Right hindlimb (tissue), 1 donor: ENCODE measurements around the gene GRAMD4.

Experiments
- DNase-seq: peaks from one replicate; pipeline ENCODE4 v3.0.0-alpha.2; 2018

Gene GRAMD4, protein sequence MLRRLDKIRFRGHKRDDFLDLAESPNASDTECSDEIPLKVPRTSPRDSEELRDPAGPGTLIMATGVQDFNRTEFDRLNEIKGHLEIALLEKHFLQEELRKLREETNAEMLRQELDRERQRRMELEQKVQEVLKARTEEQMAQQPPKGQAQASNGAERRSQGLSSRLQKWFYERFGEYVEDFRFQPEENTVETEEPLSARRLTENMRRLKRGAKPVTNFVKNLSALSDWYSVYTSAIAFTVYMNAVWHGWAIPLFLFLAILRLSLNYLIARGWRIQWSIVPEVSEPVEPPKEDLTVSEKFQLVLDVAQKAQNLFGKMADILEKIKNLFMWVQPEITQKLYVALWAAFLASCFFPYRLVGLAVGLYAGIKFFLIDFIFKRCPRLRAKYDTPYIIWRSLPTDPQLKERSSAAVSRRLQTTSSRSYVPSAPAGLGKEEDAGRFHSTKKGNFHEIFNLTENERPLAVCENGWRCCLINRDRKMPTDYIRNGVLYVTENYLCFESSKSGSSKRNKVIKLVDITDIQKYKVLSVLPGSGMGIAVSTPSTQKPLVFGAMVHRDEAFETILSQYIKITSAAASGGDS

DNA sequence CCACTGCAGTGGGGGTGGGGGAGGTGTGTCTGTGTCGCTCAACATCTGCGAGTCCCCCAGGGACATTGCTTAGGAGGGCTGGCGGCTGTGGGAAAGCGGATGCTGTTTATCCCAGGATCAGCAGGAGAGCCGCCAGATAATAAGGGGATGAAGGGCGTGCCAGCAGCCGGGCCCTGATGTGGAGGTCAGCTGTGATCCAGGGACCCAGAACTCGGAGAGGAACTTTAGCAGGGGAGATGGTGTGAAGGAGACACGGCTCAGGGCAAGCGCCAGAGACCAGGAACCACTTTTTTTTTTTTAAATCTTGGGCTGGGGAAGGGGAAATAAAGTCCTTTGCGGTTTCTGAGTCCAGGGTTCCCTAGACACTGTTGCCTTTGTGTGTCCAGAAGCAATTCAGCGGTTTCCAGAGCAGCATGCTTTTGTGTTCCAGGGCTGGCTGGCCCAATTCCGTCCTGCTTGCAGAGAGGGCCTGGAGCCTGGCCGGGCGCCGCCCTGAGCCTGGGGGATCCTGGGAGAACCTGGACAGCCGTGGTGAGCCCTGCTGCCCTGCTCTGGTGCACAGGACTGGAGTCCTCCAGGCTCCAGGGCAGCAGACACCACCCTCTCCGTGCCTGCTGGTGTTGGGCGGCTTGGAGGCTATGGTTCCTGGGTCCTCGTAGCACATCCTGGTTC is at the start of gene GRAMD4:
GRAMD4 (plus strand) TSS at position 557 of the 672 bp plus-strand sequence. CDS start 6,414 bp downstream, outside the sequence.
- peak; percentile 72 for DNase-seq

DNA sequence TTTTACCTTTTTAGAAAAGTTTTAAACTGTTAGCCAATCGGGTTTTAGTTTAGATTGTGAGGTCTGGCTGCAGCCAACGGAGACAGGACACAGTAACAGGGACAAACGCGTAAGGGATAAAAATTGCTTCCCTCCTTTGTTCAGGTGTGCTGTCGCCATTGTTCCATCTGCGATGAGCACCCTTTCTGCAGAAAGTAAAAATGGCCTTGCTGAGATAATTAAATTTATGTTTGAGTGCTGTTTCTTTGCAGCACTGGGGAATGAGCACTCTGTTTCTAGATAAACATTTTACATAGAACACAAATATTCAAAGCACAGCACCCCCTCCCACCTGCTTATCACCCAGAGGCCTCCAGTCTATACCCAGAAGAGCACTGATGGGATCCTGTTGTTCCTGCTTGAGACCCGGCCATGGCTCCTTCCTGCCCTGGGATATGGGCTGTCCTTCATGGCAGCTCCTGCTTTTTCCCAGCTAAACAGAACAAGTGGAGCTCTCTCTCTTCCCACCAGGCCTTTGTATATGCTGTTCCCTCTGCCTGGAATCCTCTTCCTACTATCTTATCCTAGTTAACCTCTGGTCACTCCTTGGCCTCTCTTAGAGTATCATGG is 48.4 kb upstream of the GRAMD4 start:
- no peak for DNase-seq

DNA sequence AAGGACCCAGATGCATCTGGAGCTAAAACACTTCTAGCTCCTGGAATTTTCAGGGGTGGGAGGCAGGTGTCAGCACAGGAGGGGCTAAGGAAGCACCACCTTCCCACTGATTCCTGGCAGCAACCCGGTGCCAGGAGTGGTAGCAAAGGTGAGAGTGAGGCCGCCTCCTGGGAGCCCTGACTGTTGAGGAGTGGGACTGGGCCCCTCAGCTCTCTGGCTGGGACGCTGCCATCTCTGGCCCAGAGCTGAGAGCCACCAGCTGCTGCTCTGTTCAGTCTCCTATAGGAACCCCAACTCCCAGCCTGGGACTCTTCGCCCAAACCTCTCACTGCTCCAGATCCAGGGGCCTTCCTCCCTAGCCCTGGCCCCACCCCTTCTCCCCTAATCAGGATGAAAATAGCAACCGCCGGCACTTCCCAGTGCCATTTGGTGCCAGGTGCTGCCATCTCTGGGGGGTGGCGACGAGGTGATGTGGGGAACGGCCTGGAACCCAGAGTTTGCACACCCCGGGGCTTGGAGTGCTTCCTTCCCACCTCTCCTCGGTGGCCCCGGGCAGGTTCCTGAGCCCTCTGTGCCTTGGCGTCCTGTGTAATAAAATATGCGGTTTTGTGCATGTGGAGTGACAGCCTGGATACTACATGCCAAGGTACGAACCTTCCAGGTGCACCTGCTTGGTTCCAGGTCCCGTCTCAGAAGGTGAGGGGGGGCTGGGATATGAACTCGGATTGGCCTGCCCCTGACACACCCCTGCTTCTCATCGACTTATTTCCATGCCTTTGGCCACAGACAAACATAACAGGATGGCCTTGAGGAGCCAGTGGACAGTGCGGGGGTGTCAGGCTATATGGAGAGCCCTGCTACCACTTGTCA is 47.0 kb upstream of the GRAMD4 start:
- DNase-seq = peak; percentile 14

DNA sequence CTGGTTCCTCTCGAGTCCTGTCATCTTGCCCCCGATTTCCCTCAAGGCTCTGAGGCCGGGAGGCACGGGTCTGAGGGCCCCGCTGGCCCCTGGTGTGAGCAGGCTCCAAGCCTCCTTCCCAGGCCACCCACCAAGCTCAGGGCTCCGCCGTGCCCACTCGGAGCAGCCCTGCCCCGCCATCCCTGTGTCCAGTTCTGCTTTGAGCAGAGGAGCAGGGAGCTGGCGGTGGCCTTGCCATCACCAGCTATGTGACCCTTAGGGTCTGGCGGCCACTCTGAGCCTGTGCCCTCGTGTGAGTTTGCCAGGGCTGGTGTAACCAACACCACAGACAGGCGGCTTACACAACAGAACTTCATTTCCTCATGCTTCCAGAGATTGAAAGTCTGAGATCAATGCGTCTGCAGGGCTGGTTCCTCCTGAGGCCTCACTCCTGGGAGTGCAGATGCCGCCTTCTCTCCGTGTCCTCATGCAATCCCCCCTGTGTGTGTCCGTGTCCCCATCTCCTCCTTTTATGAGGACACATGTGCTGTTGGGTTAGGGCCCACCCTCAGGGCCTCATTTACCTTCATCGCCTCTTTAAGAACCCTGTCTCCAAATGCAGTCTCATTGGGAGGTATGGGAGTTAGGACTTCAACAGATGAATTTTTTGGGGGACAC is 46.3 kb upstream of the GRAMD4 start:
- no peak for DNase-seq

DNA sequence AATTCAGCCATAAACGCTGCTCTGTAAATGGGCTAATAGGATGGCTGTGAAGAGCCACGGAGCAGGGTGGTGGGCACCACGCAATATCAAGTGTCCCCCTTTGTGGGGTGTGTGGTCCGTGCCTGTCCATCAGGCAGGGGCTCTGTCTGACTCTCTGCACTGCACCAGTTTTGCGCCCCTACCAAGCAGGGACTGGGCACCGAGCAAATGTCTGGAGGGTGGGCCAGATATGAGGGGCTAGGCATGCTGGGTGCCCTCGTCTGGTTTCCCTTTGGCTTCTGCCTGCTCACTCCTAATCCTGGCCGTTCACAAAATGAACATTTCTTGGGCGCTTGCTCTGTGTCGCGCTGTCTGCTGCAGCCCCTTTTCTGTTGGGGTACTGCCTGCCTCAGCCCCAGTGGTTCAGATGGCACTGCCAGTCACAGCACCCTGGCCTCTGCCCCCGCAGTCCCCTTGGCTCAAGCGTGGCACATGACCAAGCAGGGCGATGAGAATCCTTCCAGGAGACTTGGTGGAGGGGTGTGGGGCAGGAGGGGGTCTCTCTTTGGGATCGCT is 45.7 kb upstream of the GRAMD4 start:
- DNase-seq = no peak

DNA sequence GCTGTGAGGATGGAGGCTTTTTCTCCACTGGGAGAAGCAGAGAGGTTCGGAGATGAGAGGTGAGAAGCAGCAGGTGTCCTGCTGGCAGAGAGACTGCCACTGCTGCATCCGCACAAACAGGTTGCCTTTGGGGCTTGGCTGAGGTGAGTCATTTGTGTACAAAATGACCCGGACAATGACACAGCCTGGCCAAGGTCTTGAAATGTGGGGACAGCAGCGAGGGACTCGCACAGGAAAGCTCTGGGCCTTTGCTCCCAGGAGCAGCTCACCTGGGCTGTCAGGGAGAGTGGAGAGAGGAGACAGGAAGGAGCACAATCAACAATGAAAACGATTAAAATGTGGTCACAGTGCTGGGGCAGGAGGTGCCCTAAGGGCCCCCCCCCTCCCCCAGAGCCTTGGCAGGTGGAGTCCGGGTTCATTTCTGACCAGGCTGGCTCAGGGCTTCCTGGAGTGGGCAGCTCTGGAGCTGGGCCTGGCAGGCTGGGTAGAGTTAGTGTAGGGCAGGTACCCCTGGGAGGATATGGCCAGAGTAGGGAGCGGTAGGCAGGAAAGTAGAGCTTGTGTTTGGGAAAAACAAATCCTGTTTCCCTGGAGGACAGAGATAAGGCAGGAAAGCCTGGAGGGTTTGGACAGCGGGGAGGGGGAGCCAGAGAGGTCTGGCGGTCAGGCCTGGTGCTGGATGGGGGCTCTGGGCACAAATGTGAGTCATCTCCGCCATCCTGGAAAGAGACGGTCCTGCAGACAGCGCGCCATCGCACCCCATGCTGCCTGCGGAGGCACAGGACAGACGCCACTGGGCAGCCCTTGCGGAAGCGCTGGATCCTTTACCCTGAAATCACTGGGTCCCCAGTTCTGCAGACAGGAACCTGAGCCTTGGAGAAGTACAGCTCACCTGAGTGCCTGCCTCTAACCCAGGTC is 44.9 kb upstream of the GRAMD4 start:
- peak; percentile 21 for DNase-seq

DNA sequence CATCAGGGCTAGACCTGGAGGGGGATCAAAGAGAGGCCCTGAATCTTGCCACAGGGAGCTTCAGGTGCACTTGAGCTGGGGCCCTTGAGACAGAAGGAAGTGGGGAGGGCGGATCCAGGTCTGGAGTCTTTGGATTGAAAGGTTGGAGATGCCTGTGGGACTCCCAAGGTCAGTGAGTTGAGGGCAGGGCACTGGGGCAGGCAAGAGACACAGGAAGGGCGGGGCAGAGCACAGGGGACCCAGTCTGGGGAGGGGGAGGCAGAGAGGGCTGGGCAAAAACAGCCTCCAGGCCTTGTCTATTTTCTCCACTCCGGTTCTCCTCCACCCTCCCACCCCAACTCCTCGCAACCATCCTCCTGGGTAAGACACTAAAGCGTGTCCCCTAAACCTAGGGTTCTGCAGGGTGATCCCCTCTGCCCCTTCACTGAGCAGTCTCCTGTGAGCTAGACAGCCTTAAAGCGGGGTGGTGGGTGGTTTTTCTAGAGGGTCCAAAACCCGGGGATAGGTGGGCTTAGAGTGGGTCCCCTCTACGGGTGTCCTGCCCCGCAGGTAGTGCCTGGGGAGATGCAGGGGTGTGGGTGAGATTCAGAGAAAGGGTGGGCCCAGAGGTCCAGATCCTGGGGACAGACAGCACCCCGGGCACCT is 44.2 kb upstream of the GRAMD4 start:
- DNase-seq = peak; percentile 16

DNA sequence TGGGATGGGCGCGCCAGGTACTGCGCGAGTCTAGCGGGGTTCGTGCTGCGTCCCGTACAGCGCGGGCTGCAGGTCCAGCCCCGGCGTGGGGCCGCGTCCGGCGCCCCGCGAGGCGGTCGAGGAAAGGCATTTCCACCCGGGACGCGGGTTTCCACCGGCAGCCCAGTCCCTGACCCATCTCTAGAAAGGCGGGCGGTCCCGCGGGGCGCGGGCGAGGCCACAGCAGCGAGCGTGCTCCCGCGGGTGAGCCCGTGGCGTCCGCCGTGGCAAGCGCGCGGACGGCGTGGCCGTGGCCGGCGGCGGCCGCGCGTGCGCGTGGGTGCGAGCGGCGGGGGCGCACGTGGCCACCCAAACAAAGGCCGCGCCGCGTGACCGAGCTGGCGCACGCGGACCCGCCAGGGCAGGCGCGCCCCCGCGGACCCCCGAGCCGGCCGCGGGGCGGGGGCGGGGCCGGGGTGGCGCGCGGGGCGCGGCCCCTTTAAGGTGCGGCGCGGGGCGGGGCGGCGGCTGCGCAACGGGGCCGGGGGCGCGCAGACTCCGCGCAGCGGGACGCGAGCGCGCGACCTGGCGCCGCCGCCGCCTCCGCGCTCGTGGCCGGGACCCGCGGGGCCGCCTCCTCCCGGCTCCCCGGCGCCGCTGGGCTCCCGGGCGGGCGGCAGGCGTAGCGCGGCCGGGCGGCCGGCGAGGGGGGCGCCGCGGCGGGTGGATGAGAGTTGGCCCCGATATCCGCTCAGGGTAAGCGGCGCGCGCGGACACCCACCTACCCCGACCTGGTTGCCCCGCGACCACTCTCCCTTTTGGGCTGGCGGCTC is 43.4 kb upstream of the GRAMD4 start:
- no peak for DNase-seq

DNA sequence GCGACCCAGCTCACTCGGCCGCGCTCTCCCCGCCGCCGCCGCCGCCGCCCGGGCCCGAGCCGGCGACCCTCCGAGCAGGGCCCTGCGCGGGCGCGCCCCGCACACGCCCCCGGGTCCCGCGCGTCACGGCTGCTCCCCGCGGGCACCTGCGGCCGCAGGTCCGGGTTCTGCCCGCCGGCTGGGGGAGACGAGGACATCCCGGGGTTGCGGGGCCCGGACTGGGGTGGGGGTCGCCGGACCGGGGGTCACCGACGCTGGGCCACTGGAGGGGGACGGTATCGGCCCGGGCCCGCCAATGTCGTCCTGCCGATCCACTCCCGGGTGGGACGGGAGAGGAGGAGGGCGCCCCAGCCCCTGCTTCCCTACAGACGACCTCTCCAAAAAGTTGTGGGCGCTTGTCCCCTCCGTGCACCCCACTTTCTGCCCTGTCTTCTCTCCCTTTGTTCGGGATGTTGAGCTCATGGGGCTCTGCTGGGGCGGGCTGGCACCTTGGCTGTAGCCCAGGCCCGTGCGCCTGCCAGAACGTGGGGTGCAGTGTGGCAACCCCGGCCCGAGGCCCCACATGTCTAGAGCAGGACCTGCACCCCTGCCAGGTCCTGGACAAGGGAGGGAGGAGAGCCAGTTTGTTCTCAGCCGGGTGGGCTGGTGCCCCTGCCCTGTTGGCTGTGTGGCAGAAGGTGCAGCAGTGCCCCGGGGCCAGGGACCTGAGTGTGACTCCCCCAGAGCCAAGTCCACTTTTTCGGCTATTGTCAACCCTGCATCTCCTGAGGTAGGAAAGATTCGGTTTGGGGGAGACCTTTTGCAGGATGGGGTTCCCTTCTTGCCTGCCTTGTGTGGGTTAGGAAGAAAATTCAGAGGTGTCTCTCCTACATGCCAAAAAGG is 42.6 kb upstream of the GRAMD4 start:
- no peak for DNase-seq

DNA sequence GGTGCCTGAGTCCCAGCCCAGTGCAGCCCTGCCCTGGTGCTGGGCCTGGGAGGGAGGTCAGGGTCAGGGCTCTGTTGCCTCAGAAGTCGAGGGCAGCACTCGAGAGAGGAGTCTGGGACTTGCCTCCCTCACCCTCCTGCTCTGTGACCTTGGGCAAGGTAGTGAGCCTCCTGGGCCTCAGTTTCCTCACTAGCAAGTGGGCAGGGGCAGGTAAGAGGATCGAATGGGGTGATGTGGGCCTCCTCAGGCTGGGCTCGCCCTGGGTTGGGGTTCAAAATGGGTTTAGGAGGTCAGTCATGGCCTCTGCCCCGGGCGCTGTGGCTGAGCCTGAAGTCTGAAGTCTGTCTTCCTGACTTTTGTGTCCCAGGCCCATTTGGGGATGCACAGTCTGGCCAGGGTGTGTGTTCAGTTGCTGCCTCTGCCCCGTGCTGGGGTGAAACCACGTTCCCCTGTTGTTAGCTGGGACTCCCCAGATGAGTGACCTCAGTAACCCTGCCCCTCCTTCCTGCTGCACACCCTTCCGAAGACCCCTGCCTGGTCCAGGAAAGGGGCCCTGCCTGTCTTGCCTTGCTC is 41.8 kb upstream of the GRAMD4 start:
- peak; percentile 24 for DNase-seq

DNA sequence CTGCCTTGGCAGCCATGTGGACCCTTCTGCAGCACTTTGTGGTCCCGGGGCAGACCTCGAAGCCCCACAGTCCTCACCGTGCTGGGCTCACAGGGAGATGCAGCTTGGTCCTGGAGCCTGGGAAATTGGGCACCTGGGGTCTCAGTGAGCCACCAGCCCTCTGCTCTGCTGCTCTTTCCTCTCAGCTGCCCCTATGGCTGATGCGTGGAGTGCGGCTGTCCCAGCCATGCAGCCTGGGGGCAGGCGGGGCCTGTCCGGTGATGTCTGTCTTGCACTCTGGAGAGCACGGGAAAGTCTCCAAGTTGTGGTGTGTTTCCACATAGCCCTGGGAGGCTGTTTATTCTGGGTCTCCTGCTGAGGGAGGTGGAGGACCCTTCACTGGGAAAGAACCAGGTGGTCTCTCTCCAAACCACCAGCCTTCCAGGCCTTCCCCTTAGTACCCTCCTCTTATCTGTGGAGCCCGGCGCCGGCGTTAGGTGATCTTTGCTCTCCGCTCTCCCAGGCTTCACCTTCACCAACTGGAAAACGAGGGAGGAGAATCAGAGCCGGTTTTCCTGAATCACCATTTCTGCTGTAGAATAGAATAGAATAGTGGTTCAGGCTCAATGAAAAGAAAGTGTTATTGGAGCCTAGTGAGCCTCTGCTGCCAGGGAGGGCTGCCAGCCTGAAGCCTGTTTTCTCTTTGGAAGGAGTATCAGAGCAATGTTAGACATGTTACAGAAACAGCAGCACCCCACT is 41.2 kb upstream of the GRAMD4 start:
- peak; percentile 42 for DNase-seq

DNA sequence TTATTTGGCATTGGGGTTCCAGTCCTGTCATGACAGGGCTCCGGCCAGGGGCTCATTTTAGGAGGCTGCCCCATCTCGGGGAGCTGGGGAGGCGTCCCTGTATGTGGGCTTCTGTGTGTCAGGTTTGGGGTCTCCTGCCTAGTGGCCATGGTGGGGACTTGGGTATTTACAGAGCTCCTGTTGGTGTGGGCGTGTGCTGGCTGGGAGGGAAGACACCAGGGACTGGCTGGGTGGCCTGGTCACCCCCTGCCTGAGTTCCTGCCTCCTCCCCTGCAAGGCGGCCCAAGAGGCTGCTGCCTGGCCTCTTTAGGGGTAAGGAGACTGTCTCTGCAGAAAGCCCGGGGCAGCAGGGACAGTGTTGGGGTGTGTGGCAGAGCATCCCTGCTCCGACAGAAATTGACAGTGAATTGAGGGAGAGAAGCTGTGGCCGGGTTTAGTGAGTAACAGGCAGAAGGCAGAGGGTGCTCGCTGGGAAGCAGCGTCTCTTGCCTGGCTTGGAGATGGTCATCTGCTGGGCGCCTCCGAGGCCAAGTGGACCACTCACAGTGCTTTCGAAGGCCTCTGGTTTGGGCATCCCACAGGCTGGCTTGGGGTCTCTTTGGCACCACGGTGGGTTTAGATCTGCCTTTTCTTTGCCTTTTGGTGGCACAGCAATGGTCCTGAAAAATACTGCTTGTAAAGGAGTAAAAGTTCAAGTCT is 40.3 kb upstream of the GRAMD4 start:
- peak; percentile 19 for DNase-seq

DNA sequence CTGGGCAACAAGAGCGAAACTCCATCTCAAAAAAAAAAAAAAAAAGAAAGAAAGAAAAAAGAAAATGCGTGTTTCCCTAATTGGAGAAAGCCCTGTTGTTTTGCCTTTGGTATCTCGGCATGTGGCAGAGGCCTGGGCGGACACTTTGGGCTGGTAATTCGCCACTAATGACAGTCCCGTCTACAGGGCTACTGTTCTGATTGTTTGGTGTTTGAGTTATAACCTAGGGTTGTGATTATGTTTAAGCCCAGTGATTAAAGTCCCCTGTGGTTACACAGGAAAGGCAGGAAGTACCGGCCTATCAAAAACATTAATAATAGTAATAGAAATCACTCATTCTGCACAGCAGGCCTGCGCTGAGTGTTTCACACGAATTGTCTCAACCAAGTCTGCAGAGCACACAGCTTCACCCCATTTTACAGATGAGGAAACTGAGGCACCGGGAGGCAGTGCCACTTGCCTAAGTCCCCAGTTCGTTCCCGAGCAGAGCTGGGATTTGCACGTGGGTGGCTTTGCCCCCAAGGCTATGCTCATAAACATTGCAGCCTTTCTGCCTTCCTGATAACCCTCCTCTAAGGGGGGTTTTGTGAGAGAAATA is 39.1 kb upstream of the GRAMD4 start:
- no peak for DNase-seq

DNA sequence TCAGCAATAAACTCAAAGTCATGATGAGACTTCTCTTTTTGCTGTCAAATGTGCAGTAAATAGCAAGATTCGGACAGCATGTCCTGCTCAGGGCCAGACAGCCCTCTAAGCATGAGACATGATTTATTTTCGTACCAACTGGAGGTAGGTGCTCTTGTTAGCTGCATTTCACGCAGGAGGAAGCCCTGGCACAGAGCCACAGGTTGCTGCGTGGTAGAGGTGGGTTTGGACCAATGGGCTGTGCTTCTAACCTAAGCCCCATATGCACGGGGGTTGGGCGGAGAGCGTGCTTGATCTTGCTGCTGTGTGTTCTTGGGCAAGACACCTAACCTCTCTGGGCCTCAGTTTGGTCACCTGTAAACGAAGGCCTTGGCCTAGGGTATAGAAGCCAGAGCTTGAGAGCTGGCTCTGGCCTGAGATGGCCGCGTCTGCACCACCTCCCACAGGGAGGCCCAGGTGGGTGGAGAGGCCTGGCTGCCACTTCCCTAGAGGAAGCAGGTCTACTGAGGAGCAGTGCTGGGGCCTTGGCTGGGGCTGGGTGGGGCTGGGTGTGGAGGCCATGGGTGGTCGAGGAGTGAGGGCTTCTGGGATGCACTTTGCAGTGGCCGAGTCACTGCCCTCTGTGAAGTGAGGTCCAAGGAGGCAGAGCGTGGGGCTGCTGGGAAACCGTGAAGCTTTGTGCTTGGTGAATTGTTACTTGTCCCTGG is 38.5 kb upstream of the GRAMD4 start:
- peak; percentile 20 for DNase-seq

DNA sequence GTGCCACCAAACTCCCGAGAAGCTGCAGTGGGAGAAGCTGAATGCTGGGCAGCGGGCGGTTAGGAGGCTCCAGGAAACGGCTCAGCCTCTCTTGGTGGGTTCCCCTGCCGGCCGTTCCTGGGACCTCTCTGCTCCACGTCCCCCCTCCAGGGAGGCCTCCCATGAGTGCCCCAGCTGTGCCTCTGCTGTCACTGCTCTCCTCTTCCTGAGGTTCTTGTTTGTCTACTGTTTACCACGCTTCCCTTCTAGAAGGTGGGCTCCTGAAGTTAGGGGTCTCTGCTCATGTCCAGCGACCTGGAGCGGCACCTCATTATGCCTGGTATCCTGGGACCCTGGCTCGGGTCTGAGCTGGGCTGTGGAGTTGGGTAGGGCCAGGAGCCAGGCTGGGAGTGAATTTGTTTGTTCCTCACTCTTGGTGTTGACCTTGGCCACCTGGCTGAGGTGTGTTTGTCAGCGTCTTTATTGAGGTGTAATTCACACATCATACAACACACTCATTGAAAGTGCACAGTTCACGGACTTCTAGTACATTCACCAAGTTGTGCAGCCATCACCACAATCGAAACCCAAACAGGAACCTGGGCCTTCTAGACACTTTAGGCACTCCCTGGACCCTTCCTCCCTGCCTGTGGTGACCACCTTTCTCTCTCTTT is 37.8 kb upstream of the GRAMD4 start:
- peak; percentile 20 for DNase-seq
